SU-DHL-6 (cell line): ENCODE data around the gene PIGN.

ENCODE experiments used
- H2AFZ ChIP-seq: fragments of 200-600 bp; sonication (generic); 2 replicates; pipeline ENCODE4 v1.6.1; 2014; ENCODE audit warnings: low read depth, mild to moderate bottlenecking, moderate library complexity, mixed read lengths, antibody characterized with exemption, low read length; ENCODE audit not compliant: severe bottlenecking
- H3F3A ChIP-seq: fragments of 200-600 bp; shearing (Covaris generic); 2 replicates; pipeline ENCODE4 v1.6.0; 2016; ENCODE audit warnings: antibody characterized with exemption, mild to moderate bottlenecking; ENCODE audit not compliant: insufficient read depth
- H3K27ac ChIP-seq: fragments of 200-600 bp; sonication (generic); 2 replicates; pipeline ENCODE4 v1.5.1; 2016; ENCODE audit warnings: low read depth, mild to moderate bottlenecking, low read length, moderate library complexity, mixed read lengths
- H3K27me3 ChIP-seq: fragments of 200-600 bp; sonication (generic), shearing (Covaris generic); 2 replicates; pipeline ENCODE4 v1.6.0; 2014; ENCODE audit warnings: mild to moderate bottlenecking, low read length
- H3K36me3 ChIP-seq: fragments of 200-600 bp; sonication (generic); 2 replicates; pipeline ENCODE4 v1.6.1; 2014; ENCODE audit warnings: mild to moderate bottlenecking, low read length, mixed read lengths
- H3K4me2 ChIP-seq: fragments of 300-600, 200-600 bp; shearing (Covaris generic), sonication (generic); 2 replicates; pipeline ENCODE4 v1.6.0; 2014; ENCODE audit warnings: low read length, low read depth, mild to moderate bottlenecking; ENCODE audit not compliant: poor library complexity, severe bottlenecking
- H3K4me3 ChIP-seq: fragments of 200-600 bp; sonication (generic); 2 replicates; pipeline ENCODE4 v1.5.1; 2014; ENCODE audit warnings: antibody characterized with exemption, low read length, mild to moderate bottlenecking, mixed read lengths; ENCODE audit not compliant: insufficient read depth, poor library complexity, severe bottlenecking
- H3K79me2 ChIP-seq: fragments of 200-600 bp; sonication (generic); 2 replicates; pipeline ENCODE4 v1.6.1; 2014; ENCODE audit warnings: mild to moderate bottlenecking, low read length, moderate library complexity; ENCODE audit not compliant: insufficient read depth
- H3K9ac ChIP-seq: fragments of 200-600 bp; sonication (generic); 2 replicates; pipeline ENCODE4 v1.7.0; 2014; ENCODE audit warnings: mild to moderate bottlenecking, low read length
- H3K9me2 ChIP-seq: fragments of 200-600 bp; sonication (generic); replicated peaks from 2 replicates; pipeline ENCODE4 v1.6.1; 2014; ENCODE audit warnings: low read length; ENCODE audit not compliant: insufficient read depth
- H3K9me3 ChIP-seq: fragments of 200-600 bp; sonication (generic); 2 replicates; pipeline ENCODE4 v1.6.1; 2014; ENCODE audit warnings: low read length, mixed read lengths; ENCODE audit not compliant: insufficient read depth
- H4K20me1 ChIP-seq: fragments of 200-600 bp; sonication (generic); 2 replicates; pipeline ENCODE4 v1.6.1; 2014; ENCODE audit warnings: low read depth, mild to moderate bottlenecking, antibody characterized with exemption, low read length, moderate library complexity, mixed read lengths
- EZH2phosphoT487 ChIP-seq: fragments of 200-600 bp; sonication (generic), shearing (Covaris generic); conservative IDR thresholded peaks from 2 replicates; pipeline ENCODE4 v1.6.1; 2018; ENCODE audit warnings: mild to moderate bottlenecking, antibody characterized with exemption, low read length, moderate library complexity, mixed read lengths
- TF ChIP-seq, protein P1 (sequence below): fragments of 200-600 bp; sonication (generic); IDR thresholded peaks from one replicate; pipeline ENCODE4 v1.5.1; 2017; ENCODE audit warnings: antibody characterized with exemption, mild to moderate bottlenecking, low read length, moderate library complexity; ENCODE audit not compliant: insufficient read depth, poor library complexity, severe bottlenecking

The PIGN gene

DNA sequence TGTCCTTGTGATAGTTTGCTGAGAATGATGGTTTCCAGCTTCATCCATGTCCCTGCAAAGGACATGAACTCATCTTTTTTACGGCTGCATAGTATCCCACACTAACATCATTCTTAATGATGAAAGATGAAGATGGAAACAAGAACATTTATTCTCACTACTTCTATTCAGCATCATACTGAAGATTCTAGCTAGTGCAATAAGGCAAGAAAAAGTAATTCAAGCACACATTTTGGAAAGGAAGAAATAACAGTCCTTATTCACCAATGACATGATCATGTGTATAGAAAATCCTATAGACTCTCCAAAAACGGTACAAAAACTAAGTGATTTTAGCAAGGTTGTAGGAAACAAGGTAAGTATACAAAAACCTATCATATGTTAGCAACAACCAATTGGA, 37.4 kb upstream of the PIGN start:
- Histone ChIP-seq H3K4me3 (no peak overlapping the region), H3K4me2 (no peak overlapping the region), H3F3A (peaks cover 4% of the 10 kb centered on the region; the same call in 1 of the 2 replicates), H3K36me3 (peaks cover 91% of the 10 kb centered on the region), H3K27ac (no peak overlapping the region), H3K9ac (no peak overlapping the region), H2AFZ (no peak overlapping the region), H3K79me2 (peaks cover 19% of the 10 kb centered on the region), H3K9me3 (no peaks in the 10 kb centered on the region), H3K27me3 (no peaks in the 10 kb centered on the region), H3K9me2 (no peaks in the 10 kb centered on the region), H4K20me1 (no peaks in the 10 kb centered on the region)
- TF ChIP-seq, protein P1, sequence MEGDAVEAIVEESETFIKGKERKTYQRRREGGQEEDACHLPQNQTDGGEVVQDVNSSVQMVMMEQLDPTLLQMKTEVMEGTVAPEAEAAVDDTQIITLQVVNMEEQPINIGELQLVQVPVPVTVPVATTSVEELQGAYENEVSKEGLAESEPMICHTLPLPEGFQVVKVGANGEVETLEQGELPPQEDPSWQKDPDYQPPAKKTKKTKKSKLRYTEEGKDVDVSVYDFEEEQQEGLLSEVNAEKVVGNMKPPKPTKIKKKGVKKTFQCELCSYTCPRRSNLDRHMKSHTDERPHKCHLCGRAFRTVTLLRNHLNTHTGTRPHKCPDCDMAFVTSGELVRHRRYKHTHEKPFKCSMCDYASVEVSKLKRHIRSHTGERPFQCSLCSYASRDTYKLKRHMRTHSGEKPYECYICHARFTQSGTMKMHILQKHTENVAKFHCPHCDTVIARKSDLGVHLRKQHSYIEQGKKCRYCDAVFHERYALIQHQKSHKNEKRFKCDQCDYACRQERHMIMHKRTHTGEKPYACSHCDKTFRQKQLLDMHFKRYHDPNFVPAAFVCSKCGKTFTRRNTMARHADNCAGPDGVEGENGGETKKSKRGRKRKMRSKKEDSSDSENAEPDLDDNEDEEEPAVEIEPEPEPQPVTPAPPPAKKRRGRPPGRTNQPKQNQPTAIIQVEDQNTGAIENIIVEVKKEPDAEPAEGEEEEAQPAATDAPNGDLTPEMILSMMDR = no peak
- TF ChIP-seq EZH2phosphoT487 = no peak

DNA sequence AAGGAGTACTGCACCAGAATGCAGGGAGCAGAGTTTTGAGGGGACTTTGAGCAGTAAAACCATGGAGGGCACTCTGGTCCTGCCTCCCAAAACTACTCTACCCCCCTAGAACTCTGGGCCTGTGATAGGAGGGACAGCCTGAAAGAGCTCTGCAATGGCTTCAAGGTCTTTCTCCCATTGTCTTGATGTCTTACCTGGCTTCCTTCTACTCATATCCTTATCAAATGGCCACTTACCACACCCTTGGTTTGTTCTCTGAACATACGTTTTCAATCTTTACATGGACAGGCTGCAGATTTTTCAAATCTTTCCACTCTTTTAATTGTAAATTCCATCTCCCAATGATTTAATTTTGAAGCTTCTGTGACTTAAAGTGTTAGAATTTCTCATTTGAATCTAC, 27.9 kb upstream of the PIGN start:
- Histone ChIP-seq H2AFZ (no peak overlapping the region), H3F3A (no peaks in the 10 kb centered on the region), H3K9ac (no peak overlapping the region), H3K4me2 (no peak overlapping the region), H3K27me3 (no peaks in the 10 kb centered on the region), H3K9me3 (no peaks in the 10 kb centered on the region), H3K9me2 (no peaks in the 10 kb centered on the region), H3K79me2 (peaks cover 80% of the 10 kb centered on the region), H3K36me3 (peaks cover 39% of the 10 kb centered on the region), H4K20me1 (no peaks in the 10 kb centered on the region), H3K27ac (no peak overlapping the region), H3K4me3 (no peak overlapping the region)
- TF ChIP-seq, protein P1 = no peak
- TF ChIP-seq EZH2phosphoT487 = no peak

DNA sequence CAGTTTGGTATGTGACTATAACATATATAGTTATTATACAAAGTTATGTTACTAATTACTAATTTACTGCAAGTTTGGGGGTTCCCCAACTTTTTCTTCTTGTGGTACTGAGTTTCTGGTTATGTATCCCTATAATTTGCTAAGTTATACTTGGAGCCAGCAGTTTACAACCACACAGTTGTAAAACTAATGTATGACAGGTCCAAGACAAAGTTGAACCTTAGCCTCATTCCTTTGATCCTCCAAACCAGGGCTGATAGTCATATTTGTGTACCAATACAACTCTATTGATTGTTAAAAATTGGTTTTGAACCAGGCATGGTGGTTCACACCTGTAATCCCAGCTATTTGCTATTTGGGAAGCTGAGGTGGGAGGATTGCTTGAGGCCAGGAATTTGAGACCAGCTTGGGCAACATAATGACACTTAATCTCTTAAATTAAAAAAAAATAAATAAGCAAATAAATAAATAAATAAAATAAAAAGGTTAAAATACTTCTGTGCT, 24.5 kb upstream of the PIGN start:
- no peaks in the 10 kb centered on the region for H3K27me3 ChIP-seq
- TF ChIP-seq, protein P1 = no peak
- TF ChIP-seq EZH2phosphoT487 = no peak
- H3K36me3 ChIP-seq = peaks cover 34% of the 10 kb centered on the region
- H3K27ac ChIP-seq = no peak overlapping the region
- no peak overlapping the region for H2AFZ ChIP-seq
- H3K4me2 ChIP-seq = no peak overlapping the region
- no peaks in the 10 kb centered on the region for H3K9me2 ChIP-seq
- H4K20me1 ChIP-seq = no peaks in the 10 kb centered on the region
- H3K9ac ChIP-seq = no peak overlapping the region
- no peaks in the 10 kb centered on the region for H3K9me3 ChIP-seq
- H3F3A ChIP-seq = no peaks in the 10 kb centered on the region
- H3K79me2 ChIP-seq = peaks cover 81% of the 10 kb centered on the region
- H3K4me3 ChIP-seq = no peak overlapping the region
